Dendritic cell treated with granulocyte-macrophage colony-stimulating factor and Interleukin-4, amounts not matched to agents 40 ng/mL and 50 ng/mL, for 4 days (primary cell): Measurements from ENCODE around the gene BIRC2.
"Not testable (repeated sequence)": the region's sequence is repeated elsewhere in the genome, so short reads cannot be mapped to it uniquely, and the experiment has no call there.

ENCODE experiments used
- H3K27ac Mint-ChIP-seq: one replicate; pipeline ENCODE4 v1.8.0; 2022; ENCODE audit warnings: mild to moderate bottlenecking, mixed read lengths
- H3K27me3 Mint-ChIP-seq: one replicate; pipeline ENCODE4 v1.8.0; 2022; ENCODE audit warnings: mild to moderate bottlenecking, mixed read lengths
- H3K36me3 Mint-ChIP-seq: one replicate; pipeline ENCODE4 v1.8.0; 2022; ENCODE audit warnings: low read depth, mixed read lengths
- H3K4me1 Mint-ChIP-seq: one replicate; pipeline ENCODE4 v1.8.0; 2022; ENCODE audit warnings: low read depth, mixed read lengths
- H3K4me3 Mint-ChIP-seq: one replicate; pipeline ENCODE4 v1.8.0; 2022; ENCODE audit warnings: mild to moderate bottlenecking, moderate library complexity, mixed read lengths
- H3K9me3 Mint-ChIP-seq: one replicate; pipeline ENCODE4 v1.8.0; 2022; ENCODE audit warnings: mixed read lengths
- intact Hi-C: fragments of 100-400 bp; cut with micrococcal nuclease; formaldehyde crosslinking; loops from one replicate; pipeline ENCODE4 v1.15.0; 2022

Gene BIRC2

GRCh38 chr11:102346748-102347461 is at the start of gene BIRC2:
TSS of gene BIRC2 (plus strand) at chr11:102347214. CDS start at chr11:102349855, 2,641 bp downstream.
- H3K27me3 Mint-ChIP-seq = no peaks in the 10 kb centered on the region
- peak within 1 kb of the TSS; percentile 88 for H3K4me3 Mint-ChIP-seq
- no peaks in the 10 kb centered on the region for H3K9me3 Mint-ChIP-seq
- peak within 1 kb of the TSS; percentile 94 for H3K27ac Mint-ChIP-seq
- H3K36me3 Mint-ChIP-seq = peaks cover 37% of the 10 kb centered on the region
- intact Hi-C loops = loop anchor here (2.0 kb wide), 2 partner anchors 58 to 106 kb away; partner anchors contain the start of gene TMEM123
- peaks cover 18% of the 10 kb centered on the region for H3K4me1 Mint-ChIP-seq

DNA sequence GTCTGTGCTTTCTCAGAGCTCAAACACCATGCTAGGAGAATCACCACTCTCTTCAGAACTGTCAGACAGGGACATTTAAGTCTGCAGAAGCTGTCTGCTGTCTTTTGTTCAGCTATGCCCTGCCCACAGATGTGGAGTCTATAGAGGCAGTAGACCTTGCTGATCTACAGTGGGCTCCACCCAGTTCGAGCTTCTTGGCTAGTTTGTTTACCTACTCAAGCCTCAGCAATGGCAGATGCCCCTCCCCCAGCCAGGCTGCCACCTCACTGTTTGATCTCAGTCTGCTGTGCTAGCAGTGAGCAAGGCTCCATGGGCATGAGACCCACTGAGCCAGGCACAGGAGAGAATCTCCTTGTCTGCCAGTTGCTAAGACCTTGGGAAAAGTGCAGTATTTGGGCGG is 46.2 kb upstream of the BIRC2 start:
- H3K27me3 Mint-ChIP-seq = peaks cover 11% of the 10 kb centered on the region
- intact Hi-C loops, H3K4me3 Mint-ChIP-seq, H3K36me3 Mint-ChIP-seq, H3K27ac Mint-ChIP-seq: not testable (repeated sequence)
- H3K9me3 Mint-ChIP-seq = peaks cover 20% of the 10 kb centered on the region
- H3K4me1 Mint-ChIP-seq = peaks cover 37% of the 10 kb centered on the region

GRCh38 chr11:102302241-102302640 is 44.8 kb upstream of the BIRC2 start:
- H3K27me3 Mint-ChIP-seq = peaks cover 11% of the 10 kb centered on the region
- H3K27ac Mint-ChIP-seq = no peak overlapping the region
- H3K36me3 Mint-ChIP-seq = no peaks in the 10 kb centered on the region
- intact Hi-C loops = loop anchor here (2.0 kb wide), 1 partner anchor 15 kb away; the partner anchor contains the start of gene BIRC3
- peaks cover 20% of the 10 kb centered on the region for H3K9me3 Mint-ChIP-seq
- no peak overlapping the region for H3K4me3 Mint-ChIP-seq
- peaks cover 46% of the 10 kb centered on the region for H3K4me1 Mint-ChIP-seq

DNA sequence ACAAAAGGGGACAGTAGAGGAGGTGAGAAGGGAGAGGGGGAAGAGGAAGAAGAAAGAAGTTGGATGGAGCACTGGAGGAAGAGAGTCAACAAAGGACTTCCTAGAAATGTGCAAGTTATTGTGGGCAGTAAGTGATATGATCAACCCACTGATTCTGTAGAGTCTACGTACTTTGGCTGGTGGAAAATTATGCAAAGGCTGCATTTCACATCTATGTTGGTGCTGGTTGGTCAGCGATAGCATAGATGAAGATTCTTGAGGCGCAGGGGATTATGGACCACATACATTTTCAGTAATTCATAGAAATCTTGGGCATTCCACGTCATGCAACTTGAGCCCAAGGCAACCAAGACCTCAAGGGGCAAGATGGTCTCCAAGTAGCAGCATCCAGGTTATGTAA is 42.3 kb upstream of the BIRC2 start:
- intact Hi-C loops = no loop called here
- Mint-ChIP-seq H3K36me3 (no peaks in the 10 kb centered on the region), H3K4me1 (peaks cover 40% of the 10 kb centered on the region), H3K27ac (no peak overlapping the region), H3K9me3 (peaks cover 20% of the 10 kb centered on the region), H3K27me3 (peaks cover 8% of the 10 kb centered on the region), H3K4me3 (no peak overlapping the region)

DNA sequence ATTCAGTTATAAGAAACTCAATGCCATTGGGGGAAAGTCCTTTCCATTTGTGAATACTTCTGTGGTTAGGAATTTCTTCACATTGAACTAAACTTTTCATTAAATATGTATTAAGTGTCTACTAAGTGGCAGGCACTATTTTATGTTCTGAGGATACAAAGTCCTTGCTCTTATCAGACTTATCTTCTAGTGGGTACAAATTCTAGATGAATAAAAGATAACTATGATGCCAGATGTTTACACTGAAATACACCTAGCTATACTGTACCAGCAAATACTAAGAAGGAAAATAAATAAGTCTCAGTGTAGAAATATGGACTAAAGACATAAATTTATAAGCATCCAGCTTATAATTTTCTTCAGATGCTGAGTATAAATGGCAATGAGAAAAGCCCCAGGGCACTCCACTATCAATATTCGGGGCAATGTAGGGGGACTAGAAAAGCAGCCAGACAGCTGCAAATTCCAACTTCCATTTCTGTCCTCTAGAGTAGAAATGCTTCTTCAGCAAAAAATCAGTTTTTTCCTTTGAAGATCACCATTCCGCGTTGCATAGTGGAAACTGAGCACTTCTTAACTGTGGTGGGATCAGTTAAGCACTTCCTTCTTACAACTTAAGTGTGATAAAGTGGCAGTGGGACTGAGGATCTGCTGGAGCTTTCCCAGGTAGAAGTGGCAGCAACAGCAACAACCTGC is 41.5 kb upstream of the BIRC2 start:
- intact Hi-C loops = no loop called here
- Mint-ChIP-seq H3K4me1 (peaks cover 33% of the 10 kb centered on the region), H3K27me3 (peaks cover 3% of the 10 kb centered on the region), H3K36me3 (no peaks in the 10 kb centered on the region), H3K9me3 (peaks cover 20% of the 10 kb centered on the region), H3K4me3 (no peak overlapping the region), H3K27ac (no peak overlapping the region)

GRCh38 chr11:102306048-102306597 is 40.9 kb upstream of the BIRC2 start:
- H3K4me1 Mint-ChIP-seq = peaks cover 33% of the 10 kb centered on the region
- intact Hi-C loops = no loop called here

DNA sequence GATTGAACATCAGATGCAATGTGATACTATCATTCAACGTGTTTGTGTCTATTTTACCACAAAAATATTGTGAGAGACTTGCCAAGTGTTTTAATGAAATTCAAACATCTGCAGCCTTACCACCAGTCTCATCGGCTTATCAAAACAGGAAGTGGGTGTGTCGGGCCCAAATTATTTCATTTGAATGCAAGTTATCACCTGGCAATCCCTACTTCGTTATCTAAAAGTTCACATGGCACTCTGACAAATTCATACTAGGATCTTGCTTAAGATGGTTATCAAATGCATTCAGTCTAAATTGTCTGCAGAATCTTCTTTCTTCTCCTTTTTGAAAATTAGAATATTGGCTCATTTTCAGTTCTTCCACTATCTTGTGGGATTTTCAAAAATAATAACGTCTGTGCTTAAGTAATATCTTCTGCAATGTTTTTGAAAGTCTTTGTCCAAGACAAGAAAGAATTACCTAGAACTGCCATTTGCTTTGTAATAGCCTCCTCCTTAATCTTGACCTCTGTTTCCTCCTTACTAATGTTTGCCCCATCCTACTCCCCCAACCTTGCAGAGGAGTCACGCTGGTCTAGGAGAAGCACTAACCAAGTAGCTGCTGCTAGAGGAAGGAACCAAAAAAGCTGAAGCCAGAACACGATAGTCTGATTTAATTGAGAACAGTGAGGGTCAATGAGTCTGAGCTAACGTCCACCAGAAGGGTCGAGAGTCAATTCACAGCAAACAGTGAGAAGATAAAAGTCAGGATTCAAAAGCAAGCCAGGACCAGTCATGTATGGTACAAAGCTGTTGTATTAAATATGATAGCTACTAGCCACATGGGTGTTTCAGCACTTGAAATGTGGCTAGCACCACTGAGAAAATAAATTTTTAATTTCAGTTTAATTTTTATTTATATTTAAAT is 39.9 kb upstream of the BIRC2 start:
- no peaks in the 10 kb centered on the region for H3K36me3 Mint-ChIP-seq
- H3K27me3 Mint-ChIP-seq = peaks cover 3% of the 10 kb centered on the region
- peak overlapping the region; percentile 11 for H3K27ac Mint-ChIP-seq
- H3K9me3 Mint-ChIP-seq = peaks cover 11% of the 10 kb centered on the region
- no peak overlapping the region for H3K4me3 Mint-ChIP-seq
- H3K4me1 Mint-ChIP-seq = peaks cover 33% of the 10 kb centered on the region
- intact Hi-C loops = no loop called here

More at GRCh38 chr11:102306048-102306597, 40.9 kb upstream of the BIRC2 start:
- H3K36me3 Mint-ChIP-seq = no peaks in the 10 kb centered on the region
- no peak overlapping the region for H3K27ac Mint-ChIP-seq
- no peak overlapping the region for H3K4me3 Mint-ChIP-seq
- H3K9me3 Mint-ChIP-seq = peaks cover 20% of the 10 kb centered on the region
- H3K27me3 Mint-ChIP-seq = peaks cover 3% of the 10 kb centered on the region

- no peak overlapping the region for H3K27ac Mint-ChIP-seq
- H3K4me3 Mint-ChIP-seq = no peak overlapping the region
- H3K4me1 Mint-ChIP-seq = peaks cover 33% of the 10 kb centered on the region
Observed at GRCh38 chr11:102307727-102308038, 39.3 kb upstream of the BIRC2 start.

DNA sequence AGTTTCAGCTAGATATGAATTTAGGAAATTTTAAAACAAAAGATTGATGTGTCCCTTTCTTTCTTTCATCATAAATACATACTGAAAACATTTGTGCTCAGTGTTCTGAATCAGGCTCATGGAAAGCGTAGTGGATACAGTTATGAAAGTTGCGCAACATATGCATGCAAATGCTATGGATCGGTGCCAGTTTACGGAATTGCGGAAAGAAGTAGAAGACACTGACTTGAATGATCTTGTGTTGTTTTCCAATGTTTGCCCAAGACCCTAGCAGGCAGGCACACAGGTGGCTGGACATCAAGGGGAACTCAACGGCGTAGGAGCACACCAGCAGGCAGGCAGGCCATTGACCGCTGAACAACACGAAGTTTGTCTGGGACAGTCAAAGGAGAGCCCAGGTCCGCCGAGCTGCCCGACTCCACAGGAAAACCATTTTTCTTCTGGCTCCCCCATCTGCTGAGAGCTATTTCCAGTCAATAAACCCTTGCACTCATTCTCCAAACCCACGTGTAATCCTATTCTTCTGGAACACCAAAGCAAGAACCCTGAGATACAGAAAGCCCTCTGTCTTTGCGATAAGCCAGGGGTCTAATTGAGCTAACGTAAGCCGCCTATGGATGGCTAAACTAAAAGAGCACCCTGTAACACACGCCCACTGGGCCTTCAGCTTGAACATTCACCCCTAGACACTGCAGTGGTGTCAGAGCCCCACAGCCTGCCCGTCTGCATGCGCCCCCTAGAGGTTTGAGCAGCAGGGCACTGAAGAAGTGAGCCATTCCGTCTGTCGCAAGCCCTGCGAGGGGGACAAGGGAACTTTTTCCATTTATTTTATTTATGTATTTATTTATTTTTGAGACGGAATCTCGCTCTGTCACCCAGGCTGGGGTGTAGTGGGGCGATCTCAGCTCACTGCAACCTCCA is 37.1 kb upstream of the BIRC2 start:
- Mint-ChIP-seq H3K27ac (no peak overlapping the region), H3K4me1 (peaks cover 33% of the 10 kb centered on the region), H3K9me3 (peaks cover under 1% of the 10 kb centered on the region), H3K36me3 (no peaks in the 10 kb centered on the region), H3K27me3 (no peaks in the 10 kb centered on the region), H3K4me3 (no peak overlapping the region)
- intact Hi-C loops = no loop called here

More at GRCh38 chr11:102307727-102308038, 39.3 kb upstream of the BIRC2 start:
- intact Hi-C loops = no loop called here
- Mint-ChIP-seq H3K36me3 (no peaks in the 10 kb centered on the region), H3K9me3 (peaks cover 9% of the 10 kb centered on the region), H3K27me3 (peaks cover 3% of the 10 kb centered on the region)

GRCh38 chr11:102312667-102313066 is 34.3 kb upstream of the BIRC2 start:
- H3K27me3 Mint-ChIP-seq = no peaks in the 10 kb centered on the region
- H3K27ac Mint-ChIP-seq = peak overlapping the region; percentile 50
- intact Hi-C loops = no loop called here
- peaks cover 7% of the 10 kb centered on the region for H3K36me3 Mint-ChIP-seq
- peaks cover 23% of the 10 kb centered on the region for H3K4me1 Mint-ChIP-seq
- H3K9me3 Mint-ChIP-seq = no peaks in the 10 kb centered on the region
- H3K4me3 Mint-ChIP-seq = no peak overlapping the region

DNA sequence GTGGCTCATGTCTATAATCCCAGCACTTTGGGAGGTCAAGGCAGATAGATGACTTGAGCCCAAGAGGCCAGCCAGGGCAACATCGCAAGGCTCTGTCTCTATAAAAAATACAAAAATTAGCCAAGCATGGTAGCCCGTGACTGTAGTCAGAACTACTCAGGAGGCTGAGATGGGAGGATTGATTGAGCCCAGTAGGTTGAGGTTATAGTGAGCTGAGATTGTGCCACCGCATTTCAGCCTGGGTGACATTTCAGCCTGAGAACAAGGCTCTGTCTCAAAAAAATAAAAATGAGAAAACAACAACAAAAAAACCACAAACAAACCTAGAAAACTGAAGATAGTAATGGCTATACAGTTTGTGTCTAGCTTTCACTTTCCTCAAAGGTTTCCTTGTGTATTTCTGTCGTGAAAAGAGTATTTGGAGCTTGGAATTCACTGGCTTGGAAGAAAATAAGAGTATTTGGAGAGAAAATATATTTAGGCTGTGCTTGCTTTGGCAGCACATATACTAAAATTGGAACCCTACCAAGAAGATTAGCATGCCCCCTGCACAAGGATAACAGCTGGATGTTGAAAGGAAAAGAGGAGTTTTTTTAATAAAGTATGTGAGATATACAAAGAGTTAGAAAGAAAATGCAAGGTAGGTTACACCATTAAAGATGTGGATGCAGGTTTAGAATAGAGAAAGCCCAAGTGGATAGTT is 33.6 kb upstream of the BIRC2 start:
- H3K4me3 Mint-ChIP-seq = no peak overlapping the region
- peak overlapping the region; percentile 50 for H3K27ac Mint-ChIP-seq
- H3K27me3 Mint-ChIP-seq = no peaks in the 10 kb centered on the region
- H3K9me3 Mint-ChIP-seq = no peaks in the 10 kb centered on the region
- H3K4me1 Mint-ChIP-seq = peaks cover 26% of the 10 kb centered on the region
- intact Hi-C loops = no loop called here
- peaks cover 8% of the 10 kb centered on the region for H3K36me3 Mint-ChIP-seq

DNA sequence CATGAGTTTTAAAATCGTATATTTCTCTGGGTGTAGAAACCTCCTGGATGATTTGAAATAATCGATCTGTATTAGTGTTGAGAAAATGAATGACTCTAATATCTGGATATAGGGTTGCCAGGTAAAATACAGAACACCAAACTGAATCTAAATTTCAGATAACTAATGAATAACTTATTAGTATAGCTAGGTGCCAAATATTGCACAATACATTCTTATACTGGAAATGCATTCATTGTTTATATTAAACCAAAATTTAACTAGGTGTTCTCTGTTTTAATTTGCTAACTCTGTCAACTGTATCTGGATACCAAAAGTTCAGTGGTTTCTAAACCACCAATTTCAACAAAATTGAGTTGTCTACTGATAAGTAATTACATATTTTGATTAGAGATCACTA is 32.2 kb upstream of the BIRC2 start:
- no peak overlapping the region for H3K4me3 Mint-ChIP-seq
- intact Hi-C loops = no loop called here
- H3K9me3 Mint-ChIP-seq = no peaks in the 10 kb centered on the region
- H3K27me3 Mint-ChIP-seq = no peaks in the 10 kb centered on the region
- H3K36me3 Mint-ChIP-seq = peaks cover 14% of the 10 kb centered on the region
- H3K27ac Mint-ChIP-seq = no peak overlapping the region
- peaks cover 40% of the 10 kb centered on the region for H3K4me1 Mint-ChIP-seq
